Measurements from ENCODE around the gene ARF3.
"Not testable (repeated sequence)": the region's sequence is repeated elsewhere in the genome, so short reads cannot be mapped to it uniquely, and the experiment has no call there.

ARF3 gene

DNA sequence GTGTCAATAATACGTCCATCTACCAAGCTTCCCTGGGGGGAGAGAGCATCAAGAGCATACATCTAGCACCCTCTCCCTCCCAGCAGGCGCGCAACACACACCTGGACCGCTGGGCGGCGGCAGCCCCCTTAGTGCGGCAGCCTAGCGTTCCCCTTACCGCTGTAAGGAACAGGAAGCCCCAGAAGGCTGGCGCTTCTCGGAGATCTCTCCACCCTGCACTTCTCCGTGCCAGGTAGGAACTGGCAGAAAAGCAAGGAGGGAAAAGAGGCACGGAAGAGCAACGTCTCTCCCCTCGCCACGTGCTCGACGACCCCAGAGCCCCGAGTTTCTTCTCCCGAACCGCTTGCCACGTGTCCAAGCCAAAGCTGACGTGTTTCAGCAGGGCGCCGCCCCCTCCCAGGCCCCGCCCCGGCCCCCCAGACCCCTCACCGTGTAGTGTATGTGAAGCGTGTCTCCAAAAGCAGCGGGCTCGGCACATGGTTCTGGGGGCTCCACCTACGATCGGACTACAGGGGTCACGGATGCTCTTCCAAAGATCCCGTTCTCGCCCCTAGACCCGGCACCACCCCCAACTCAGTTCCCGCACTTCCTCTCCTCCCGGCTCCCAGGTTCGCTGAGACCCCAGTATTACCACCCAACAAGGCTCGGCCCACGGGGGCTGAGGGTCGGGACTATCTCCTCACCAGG lies 32.5 kb downstream of the ARF3 start:
- peak; percentile 71 for DNase-seq

DNA sequence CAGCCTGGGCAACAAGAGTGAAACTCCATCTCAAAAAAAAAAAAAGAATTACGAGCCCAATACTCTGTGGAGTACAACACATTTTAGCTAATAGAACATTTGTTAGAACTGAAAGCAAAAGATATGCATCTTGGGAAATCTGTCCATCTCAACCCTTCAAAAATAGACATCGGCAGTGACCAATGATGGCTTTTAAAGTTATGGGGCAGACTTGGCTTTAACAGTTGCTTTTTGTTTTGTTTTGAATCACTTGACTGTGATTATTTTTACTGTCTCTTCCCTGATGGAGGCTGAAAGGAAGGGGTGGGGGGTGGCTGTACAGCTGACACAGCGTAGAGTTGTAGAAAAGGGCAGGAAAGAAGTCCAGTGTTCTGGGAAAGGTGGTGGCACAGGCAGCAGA lies 34.2 kb downstream of the ARF3 start:
- DNase-seq = no peak

DNA sequence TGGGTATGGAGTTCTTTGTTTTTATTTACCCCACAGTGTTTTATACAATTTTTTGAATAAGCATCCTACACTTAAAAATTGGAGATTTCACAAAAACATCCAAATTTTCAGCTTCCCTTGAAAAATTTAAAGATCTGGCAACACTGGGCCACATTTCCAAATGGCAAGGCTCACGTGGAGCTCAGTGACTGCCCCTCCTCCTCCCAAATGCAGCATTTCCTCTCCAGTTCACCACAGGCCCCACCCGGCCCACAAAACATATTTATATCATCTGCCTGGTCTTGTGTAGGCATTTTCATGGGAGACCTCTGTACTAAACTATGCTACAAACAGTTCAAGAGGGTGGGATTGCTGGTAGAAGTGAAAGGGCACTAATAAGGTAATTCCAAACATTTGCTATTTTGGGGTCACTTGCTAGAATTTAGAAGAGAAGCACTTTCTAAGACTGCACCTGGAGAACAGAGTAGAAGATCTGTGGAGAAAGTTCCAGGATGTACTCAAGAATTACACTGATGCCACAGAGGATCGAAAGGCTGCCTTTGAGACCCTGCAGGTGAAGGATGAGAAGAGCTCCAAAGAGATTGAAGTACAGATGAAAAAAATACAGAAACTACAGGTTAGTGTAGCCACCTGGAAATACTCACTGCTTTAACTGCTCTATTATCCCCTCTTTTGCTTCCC lies 39.3 kb downstream of the ARF3 start:
- DNase-seq = peak; percentile 16

DNA sequence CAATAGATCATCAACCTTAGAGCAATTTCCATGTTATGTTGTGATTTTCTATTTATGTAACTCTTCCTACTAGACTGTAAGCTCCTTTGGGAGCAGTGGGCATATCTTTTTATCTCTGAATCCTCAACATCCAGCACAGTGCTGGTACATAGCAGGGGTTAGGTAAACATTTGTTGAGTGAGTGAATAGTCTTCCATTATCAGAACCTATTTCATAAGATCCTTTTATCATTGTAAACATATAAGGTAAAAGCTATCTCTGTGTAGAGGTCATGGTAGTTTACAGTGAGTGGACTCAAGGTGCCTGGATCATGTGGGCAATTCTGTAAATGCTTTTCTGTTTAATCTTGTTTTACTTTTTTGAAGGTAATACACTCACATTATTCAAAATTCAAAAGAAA lies 47.1 kb downstream of the ARF3 start:
- DNase-seq = no peak

DNA sequence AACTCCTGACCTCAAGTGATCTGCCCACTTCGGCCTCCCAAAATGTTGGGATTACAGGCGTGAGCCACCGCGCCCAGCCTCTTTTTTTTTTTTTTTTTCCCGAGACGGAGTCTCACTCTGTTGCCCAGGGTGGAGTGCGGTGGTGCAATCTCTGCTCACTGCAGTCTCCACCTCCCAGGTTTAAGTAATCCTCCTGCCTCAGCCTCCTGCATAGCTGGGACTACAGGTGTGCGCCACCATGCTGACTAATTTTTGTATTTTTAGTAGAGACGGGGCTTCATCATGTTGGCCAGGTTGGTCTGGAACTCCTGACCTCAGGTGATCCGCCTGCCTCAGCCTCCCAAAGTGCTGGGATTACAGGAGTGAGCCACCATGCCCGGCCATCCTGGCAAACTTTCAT lies 47.6 kb downstream of the ARF3 start:
- DNase-seq = not testable (repeated sequence)

DNA sequence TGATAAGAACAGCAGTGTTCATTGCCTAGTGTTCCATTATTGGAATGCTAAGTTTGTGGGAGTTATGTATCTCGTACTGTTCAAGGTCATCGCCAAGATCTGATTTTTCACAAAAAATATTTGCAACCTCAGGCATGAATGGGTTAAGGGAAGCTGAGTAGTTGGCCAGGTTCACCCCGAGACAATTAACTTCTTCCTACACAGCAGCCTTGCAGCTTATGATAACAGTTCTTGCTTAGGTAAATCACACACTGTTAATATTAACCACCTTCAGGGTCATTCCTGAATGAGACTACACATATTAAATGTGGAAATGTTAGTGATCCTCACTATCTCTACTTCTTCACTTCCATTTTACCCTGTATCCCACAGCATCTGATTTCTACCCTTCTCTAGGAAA lies 50.0 kb downstream of the ARF3 start:
- DNase-seq = no peak

DNA sequence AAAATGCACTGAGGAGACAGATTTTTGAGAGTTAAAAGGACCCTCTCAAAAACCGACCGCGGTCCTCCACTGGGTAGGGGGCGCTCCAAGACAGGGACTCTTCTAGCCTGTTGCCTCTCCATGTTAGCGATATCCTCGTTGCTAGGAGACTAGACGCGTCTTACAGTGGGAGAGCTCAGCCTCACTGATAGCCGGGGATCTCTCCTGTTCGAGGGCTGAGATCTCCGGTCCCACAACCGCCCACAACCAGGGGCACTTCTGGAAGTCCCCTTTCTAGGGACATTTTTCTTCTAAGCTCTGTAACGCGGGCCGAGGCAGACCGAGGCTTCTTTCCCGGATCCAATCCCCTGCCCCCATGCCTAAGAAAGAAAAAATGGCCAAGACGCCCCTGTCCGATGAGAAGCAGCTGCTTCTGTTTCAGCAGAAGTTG lies 53.3 kb downstream of the ARF3 start:
- peak; percentile 81 for DNase-seq

DNA sequence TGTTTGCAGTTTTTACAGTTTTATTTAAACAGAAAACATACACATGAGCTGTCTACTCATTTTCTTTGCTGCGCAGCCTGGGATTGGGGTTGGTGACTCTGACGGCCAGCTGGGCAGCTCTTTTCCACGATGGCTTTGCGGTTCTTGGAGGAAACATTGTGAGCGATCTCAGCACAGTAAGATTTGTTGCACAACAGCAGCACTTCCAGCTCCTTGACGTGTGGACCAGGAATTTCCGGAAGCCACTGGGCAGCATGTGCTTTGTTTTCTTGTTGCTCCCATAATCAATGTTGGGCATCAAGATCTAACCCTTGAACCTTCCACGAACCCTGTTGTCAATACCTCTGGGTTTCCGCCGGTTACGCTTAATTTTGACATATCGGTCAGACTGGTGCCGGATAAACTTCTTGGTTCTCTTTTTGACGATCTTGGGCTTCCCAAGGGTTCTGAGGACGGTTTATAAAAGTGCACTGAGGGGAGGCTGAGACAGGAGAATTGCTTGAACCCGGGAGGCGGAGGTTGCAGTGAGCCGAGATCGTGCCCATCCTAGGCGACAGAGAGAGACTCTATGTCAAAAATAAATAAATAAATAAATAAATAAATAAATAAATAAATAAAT lies 53.8 kb downstream of the ARF3 start:
- no peak for DNase-seq

DNA sequence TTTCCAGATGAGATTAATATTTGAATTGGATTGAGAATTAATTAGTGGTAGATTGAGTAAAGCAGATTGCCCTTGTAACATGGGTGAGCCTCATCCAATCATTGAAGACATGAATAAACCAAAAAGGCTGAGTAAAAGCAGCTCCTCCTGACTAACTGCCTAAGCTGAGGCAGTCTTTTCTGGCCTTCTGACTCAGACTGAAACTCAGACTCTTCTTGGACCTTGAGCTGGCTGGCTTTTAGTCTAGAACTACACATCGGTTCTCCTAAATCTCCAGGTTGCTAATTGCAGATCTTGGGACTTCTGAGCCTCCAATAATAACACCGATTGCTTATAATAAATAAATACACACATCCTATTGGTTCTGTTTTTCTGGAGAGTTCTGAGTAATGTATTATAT lies 56.0 kb downstream of the ARF3 start:
- no peak for DNase-seq

DNA sequence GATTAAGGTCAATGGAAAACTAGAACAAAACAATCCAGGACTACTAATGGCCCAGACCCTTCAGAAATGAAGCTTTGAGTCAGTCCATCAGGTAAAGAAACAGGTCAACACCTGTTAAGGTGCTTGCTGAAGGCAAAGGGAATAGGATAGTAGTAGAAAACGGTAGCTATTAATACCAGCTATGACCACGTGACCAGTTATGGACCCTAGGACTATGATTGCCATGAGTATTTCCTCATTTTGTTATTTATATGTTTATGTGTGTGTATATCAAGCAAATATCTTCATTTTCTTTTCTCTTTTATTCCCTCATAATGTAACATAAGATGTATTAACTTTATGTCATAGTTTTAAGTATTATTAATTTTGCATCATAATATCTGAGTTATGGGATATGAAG lies 57.6 kb downstream of the ARF3 start:
- DNase-seq = no peak

DNA sequence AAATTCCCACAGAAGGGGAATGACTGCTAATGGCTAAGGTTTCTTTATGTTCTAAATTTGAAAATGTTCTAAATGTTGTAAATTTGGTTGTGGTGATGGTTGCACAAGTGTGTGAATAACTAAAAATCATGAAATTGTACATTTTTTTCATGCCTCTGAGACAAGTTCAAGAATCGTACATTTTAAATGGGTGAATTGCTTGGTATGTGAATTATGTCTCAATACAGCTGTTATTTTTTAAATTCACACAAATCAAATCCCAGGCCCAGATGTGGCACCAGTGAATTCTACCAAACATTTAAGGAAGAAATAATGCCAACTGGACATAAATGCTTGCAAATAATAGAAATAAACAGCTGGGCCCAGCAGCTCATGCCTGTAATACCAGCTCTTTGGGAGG lies 63.0 kb downstream of the ARF3 start:
- DNase-seq = no peak

DNA sequence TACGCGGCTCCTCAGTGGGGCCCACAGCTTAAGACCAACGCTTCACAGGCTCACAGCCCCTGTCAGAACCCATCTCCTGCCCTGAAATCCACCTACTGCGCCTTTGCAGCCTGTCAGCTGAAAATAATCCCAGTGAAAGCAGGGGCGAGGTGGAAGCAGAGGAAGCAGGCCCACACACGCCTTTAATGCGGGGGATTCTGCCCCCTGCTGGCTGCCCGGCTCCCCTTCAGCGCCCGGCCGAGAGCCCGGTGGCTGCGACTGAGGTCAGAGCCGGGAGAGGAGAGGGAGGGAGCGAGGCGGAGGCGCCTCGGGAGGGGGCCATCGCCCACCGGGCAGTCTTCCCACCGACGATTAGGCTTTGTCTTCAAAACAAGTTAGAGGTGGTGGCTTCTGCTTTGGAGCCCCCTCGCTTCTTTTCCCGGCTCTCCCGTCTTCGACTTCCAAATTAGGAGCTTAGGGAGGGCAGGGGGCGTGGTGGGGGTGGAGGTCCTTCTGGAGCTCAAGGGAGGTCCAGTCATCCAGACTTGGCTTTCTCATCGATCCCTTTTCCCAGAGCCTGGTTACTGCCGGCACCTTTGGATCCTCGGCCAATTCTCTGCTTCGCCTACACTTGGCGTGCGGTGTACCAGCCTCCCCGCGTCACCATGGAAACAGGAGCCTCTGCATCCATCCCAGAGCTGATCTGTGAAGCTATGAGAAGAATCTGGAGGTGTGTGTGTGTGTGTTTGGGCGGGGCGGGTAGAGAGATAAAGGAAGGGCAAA lies 66.4 kb downstream of the ARF3 start:
- DNase-seq = peak; percentile 51

DNA sequence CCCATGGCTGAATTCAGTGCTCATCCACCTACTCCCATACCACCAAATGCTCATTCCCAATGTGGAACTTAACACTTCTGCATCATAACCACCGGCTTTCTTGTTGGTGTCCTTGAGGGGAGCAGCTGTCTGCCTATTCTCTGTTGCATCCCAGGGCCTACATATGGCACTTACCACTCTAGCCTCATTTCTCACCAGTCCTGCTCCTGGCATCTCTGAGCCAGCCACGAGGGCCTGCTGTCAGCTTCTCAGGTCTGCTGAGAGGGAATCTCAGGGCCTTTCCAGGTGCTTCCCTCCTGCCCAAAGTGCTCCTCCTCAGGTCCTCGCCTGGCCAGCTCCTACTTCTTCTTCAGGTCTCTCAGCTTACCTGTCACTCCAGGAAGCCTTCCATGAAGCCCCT lies 67.6 kb downstream of the ARF3 start:
- no peak for DNase-seq
